Inferior parietal cortex (tissue), 1 donor: ENCODE results near the gene HASPIN.

Experiments used
- DNase-seq: peaks from one replicate; pipeline ENCODE4 v3.0.0-alpha.2; 2016; ENCODE audit errors: extremely low spot score

The HASPIN gene

DNA sequence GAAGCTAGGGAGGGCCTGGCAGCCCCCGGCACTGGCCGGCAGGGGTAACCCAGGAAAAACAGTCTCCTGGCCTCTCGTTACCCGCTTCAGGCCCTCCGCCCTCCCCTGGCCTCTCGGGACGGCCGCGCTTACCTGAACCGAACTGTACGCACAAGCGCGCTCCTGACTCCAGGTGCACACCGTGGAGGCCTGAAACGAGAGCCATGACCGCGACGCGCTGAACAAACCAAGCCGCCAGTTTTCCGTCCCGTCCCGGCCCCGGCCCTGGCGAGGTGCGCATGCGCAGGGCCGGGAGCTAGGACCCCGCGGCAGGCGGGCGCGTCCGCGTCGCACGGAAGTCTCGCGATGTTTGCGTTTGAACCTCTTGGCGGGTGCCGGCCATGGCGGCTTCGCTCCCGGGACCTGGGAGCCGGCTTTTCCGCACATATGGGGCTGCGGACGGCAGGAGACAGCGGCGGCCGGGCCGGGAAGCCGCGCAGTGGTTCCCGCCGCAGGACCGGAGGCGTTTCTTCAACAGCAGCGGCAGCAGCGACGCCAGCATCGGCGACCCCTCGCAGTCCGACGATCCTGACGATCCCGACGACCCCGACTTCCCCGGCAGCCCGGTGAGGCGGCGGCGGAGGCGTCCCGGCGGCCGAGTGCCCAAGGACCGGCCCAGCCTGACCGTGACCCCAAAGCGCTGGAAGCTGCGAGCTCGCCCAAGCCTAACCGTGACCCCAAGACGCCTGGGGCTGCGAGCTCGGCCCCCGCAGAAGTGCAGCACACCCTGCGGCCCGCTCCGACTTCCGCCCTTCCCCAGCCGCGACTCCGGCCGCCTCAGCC is at the start of gene HASPIN:
Gene HASPIN, plus strand, starts transcription at position 348 of the 822 bp plus-strand sequence. Its CDS starts 33 bp downstream, at position 381.
- DNase-seq: peak; percentile 92

DNA sequence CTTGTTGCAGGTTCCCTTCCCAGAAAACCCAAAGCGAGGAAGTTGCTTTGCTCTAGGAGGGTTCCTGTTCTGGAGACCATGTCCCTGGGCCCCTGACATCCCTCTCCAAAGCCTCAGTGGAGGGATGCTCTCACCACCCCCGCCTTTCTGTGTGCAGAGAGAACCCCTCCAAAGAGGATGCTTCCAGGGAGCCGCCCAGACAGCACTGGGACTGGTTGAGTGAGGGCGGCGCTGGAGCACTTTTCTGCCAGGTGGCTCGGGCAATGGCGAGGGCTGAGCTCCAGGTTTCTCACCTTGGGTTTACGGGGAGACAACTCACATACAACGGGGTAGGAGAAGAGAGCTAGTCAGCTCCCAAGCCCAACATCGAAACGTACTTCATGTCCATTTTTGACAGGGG is 47.8 kb upstream of the HASPIN start:
- no peak for DNase-seq

GRCh38 chr17:3678095-3678820 is 45.4 kb upstream of the HASPIN start:
- peak; percentile 27 for DNase-seq

DNA sequence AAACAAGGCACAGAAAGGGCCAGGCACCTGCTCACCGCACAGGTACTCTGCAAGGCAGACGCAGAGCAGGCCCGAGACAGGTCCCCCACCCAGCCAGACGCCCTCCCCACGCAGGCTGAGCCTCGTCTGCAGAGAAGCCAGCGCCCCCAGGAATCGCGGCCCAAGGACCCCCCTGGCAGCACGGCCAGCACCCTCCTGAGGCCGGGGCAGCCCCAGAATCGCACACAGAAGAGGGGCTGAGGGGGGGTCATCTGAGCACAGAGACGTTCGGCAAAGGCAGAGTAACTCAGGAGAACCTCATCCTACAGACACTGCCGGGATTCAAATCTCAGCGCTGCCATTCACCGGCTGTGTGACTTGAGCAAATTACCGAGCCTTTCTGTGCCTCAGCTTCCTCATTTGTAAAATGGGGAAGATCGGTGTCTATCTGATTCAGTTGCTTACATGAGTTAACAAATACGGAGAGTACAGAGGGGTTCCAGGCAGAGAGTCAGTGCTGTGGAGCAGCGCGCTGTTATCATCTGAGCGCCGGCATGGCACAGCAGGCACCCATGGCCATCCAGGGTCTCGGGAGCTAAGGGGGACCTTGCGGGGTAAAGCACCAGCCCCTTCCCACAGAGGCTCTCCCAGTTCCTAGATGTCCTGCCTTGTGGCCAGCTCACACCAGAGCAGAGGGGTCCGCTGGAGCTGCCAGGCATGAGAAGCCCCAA is 44.7 kb upstream of the HASPIN start:
- no peak for DNase-seq

- DNase-seq: no peak
Measured at GRCh38 chr17:3679531-3680126, 44.1 kb upstream of the HASPIN start.

- DNase-seq: no peak
Measured at GRCh38 chr17:3681057-3681456, 42.6 kb upstream of the HASPIN start.

DNA sequence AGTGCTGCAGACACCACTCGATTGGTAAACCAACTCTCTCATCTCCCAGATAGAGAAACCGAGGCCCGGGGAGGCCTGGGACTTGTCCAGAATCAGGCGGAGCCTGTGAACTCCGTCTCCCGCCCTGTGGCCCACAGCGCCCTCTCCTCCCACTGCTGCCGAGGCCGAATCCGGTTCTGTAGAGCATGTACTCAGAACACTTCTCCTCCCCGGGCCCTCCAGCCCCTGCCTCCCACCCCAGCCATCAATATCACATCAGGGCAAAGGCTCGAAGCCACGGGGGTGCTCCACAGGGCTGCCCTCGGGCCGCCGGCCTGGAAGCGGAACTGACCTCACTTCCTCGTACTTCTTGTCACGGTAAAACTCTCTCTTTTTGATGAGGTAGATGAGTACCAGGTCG is 42.1 kb upstream of the HASPIN start:
- DNase-seq: no peak

DNA sequence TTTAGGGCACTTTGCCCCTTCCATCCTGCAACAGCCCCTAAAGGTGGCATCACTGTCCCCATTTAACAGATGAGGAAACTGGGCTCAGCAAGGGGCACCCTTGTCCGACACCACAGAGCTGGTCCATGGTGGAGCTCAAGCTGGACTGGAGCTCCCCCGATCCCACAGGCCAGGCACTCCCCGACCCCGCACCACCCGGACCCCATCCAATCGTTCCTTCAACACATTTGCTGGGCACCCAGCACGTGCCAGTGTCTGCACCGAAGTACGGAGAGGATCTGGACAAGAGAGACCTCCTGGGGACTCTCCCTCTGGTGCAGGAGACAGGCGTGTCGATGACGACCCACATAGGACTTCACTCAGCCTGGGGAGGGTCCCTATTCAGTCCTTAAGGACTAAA is 41.7 kb upstream of the HASPIN start:
- DNase-seq: no peak

DNA sequence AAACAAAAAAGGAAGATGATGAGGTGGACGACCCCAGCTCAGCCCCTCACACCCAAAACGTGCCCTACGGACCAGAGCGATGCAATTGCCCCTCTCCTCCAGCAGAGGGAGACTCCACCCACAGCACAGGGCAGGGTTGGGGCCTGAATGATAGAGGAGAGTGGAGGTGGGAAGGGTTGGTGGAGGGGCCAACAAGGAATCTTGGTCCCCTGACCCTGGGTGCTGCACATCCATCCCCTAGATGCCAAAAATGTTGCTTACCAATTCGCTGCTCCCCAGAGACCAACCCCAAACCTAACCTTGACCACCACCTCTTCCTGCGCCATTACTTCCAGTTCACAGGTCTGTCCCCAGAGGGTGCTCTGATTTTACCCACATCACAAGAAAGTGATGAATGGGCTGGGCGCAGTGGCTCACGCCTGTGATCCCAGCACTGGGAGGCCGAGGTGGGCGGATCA is 40.6 kb upstream of the HASPIN start:
- DNase-seq: no peak

- DNase-seq: no peak
Measured at GRCh38 chr17:3685174-3685573, 38.5 kb upstream of the HASPIN start.

DNA sequence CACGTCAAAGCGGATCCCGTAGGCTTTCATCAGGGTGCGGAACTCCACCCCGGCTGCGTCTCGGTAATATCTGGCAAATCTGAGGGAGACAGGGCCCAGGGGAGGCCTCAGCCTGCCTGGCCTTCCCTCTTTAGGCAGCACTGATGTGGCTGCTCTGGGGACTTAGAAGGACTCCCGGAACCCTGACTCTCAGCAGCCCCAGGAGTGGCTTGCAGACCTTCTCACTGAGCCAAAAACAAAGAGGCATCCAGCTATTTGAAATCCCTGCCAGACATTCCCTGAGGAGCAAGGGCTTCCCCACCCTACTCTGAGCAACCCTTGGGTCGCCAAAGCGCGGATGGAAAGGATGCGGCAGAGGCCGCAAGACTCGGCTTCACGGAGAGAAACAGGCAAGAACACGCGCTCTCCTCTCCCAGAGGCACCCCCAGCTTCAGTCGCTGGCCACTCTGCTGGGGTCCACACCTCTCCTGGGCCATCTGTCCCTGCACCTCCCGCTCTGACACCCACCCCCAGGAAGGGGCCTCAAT is 35.6 kb upstream of the HASPIN start:
- no peak for DNase-seq

DNA sequence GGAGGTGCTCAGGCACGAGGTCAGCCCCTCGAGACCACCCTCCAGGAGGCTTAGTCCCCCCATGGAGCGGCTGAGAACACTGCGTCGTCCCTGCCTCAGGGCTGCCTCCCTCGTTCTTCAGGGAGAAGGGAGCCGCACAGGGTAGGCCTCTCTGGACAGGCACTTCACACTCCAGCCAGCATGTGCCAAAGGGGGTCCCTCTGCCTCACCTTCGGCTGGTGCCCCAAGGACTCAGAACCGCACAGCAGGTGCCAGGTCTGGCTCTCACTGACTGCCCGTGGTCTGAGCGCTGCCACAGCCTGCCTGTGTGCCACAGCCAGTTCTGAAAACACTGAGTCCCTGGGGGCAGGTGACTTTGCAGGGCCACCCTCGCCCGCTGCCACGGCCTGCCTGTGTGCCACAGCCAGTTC is 34.8 kb upstream of the HASPIN start:
- DNase-seq: no peak

DNA sequence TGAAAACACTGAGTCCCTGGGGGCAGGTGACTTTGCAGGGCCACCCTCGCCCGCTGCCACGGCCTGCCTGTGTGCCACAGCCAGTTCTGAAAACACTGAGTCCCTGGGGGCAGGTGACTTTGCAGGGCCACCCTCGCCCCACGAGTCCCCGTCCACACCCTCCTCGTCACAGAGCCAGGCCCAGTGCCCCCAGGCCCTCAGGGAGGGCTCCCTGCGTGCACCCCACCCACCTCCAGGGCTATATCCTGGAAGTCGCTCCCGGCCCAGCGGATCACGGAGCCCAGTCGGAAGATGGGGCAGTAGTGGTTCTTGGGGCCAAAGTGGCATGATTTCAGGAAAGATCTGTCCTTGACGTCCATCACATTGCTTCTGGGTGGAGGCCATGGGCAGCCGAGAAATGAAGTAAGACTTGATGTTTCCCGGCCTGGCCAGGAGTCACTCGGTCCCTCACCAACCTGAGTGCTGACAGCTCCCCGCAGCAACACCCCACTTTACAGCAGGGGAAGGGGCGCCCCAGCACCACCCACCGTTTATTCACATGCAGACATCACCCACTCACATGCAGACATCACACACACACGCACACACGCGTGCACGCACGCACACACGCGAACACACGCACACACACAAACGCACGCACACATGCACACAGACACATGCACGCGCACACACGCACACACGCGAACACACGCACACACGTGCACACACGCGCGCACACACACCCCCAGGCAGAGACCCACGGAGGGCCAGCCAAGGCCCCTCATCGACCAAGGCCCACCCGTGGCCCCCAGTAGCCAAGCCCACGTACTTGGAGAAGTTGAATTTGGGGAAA is 34.2 kb upstream of the HASPIN start:
- DNase-seq: no peak

DNA sequence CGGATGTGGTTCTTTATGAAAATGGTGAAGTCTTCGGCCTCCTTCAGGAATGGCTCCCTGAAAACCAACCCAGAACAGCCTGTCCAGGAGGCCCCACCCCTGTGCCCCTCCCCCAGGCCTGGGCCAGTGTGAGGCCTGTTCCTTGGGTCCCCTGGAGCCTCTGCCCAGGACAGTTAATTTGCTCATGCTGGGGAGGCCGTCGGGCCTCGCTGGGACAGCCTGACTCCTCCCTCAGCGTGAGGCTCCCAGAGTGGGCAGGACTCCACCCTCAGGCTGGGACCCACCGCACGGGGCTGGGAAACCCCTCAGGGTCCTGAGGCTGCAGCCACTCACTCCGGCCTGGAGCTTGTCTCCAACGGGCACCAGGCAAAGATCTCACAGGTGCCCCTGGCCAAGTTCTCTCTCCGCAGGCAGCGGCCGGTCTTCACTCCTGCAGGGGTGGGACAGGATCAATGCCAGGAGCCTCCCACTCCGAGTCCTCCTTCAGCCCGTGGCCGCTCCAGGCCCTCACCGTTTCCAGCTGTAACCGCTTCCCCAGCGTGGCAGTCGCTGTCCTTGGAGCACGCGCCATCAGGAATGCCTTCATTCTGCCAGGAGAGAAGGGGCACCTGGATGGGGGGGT is 33.5 kb upstream of the HASPIN start:
- no peak for DNase-seq

DNA sequence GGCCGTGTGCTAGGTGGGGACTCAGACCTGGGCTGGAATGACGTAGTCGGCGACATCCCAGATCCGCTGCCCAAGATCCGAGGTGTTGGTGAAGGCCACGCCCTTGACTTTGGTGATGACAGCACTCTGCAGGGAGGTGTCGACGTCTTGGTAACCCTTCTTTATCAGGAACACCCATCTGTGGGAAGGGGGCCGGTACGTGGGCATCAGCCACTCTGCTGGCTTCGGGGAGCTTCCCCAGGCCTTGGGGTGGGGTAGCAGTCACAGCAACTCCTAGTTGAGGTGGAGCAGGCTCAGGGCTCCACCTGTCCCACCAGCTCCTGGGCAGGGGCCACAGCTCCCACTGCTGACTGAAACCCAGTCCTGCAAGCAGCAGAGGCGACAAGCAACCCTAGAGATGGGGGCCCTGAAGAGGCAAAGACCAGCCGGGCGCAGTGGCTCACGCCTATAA is 32.1 kb upstream of the HASPIN start:
- DNase-seq: no peak

DNA sequence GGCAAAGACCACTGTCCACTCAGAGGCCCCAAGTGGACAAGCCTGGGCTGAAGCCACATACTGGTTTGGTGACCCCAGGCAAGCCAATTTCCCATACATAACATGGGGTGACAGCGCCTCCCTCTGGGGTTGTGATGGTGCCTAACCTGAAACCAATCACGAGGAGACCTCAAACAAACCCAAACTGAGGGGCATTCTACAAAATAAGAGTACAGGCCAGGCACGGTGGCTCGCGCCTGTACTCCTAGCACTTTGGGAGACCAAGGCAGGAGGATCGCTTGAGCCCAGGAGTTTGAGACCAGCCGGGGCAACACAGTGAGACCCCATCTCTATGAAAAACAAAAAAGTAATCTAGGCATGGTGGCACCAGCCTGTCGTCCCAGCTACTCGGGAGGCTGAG is 31.4 kb upstream of the HASPIN start:
- no peak for DNase-seq

- DNase-seq: no peak
Measured at GRCh38 chr17:3693141-3693540, 30.6 kb upstream of the HASPIN start.

GRCh38 chr17:3693829-3694231 is 29.9 kb upstream of the HASPIN start:
- no peak for DNase-seq

DNA sequence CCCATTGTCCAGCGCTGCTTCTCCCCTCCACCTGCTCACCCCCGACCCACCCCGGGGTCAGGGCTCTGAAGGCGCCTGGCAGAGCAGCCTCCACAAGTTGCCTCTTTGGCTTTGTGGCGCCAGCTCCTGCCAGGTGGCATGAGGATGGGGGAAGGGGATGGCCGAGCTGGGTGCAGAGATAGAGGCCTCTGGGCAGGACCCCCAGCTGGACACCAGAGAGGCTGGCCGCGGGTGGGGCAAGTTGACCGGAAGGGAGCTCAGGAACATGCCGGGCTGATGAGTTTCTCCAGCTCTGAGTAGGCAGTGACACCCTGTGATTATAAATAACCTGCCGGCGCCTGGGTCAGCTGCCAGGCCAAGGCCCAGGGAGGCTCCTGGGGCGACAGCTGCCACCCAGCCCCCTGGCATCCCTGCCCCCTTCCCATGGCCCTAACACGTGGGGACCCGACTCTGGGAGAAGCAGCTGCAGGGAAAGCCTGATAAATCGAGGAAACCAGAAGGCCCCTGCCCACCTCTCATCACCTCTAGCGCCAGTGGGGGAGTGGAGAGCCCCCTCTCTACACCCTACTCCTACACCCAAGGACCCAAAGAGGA is 28.5 kb upstream of the HASPIN start:
- no peak for DNase-seq
